ENCODE measurements around the gene ZNF609.

DNA sequence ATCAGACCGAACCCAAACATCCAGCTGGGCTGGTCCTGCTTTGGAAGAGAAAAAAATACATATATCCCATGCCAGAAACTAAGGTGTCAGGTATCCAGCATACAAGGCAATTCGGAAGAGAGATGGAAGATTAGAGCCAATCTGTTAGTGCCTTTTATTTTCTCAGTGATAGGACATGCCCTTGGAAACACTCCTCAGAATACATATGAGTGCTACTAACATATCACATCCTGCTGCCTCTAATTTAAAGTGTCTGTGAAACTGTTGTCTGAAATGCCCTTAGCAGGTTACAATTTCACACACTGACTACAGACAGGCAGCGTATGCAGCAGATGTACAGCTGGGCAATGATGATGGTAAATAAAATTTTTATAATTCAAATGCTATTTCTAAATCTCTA, 236.1 kb downstream of the ZNF609 start:
- TF ChIP-seq, protein P1, sequence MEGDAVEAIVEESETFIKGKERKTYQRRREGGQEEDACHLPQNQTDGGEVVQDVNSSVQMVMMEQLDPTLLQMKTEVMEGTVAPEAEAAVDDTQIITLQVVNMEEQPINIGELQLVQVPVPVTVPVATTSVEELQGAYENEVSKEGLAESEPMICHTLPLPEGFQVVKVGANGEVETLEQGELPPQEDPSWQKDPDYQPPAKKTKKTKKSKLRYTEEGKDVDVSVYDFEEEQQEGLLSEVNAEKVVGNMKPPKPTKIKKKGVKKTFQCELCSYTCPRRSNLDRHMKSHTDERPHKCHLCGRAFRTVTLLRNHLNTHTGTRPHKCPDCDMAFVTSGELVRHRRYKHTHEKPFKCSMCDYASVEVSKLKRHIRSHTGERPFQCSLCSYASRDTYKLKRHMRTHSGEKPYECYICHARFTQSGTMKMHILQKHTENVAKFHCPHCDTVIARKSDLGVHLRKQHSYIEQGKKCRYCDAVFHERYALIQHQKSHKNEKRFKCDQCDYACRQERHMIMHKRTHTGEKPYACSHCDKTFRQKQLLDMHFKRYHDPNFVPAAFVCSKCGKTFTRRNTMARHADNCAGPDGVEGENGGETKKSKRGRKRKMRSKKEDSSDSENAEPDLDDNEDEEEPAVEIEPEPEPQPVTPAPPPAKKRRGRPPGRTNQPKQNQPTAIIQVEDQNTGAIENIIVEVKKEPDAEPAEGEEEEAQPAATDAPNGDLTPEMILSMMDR (IDR thresholded peaks at IDR 0.05), result no peak
- no peak for TF ChIP-seq EZH2phosphoT487 (IDR thresholded peaks at IDR 0.05)

Measured in neural progenitor cell (in vitro differentiated cells).